Measurements from ENCODE around the gene AKAP12.
"Not testable (repeated sequence)": the region's sequence is repeated elsewhere in the genome, so short reads cannot be mapped to it uniquely, and the experiment has no call there.

The AKAP12 gene

GRCh38 chr6:151351146-151351700, 111.5 kb downstream of the AKAP12 start:
- no peak for DNase-seq

DNA sequence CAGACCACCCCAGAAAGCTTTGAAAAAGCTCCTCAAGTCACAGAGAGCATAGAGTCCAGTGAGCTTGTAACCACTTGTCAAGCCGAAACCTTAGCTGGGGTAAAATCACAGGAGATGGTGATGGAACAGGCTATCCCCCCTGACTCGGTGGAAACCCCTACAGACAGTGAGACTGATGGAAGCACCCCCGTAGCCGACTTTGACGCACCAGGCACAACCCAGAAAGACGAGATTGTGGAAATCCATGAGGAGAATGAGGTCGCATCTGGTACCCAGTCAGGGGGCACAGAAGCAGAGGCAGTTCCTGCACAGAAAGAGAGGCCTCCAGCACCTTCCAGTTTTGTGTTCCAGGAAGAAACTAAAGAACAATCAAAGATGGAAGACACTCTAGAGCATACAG, 112.0 kb downstream of the AKAP12 start:
- DNase-seq = no peak

DNA sequence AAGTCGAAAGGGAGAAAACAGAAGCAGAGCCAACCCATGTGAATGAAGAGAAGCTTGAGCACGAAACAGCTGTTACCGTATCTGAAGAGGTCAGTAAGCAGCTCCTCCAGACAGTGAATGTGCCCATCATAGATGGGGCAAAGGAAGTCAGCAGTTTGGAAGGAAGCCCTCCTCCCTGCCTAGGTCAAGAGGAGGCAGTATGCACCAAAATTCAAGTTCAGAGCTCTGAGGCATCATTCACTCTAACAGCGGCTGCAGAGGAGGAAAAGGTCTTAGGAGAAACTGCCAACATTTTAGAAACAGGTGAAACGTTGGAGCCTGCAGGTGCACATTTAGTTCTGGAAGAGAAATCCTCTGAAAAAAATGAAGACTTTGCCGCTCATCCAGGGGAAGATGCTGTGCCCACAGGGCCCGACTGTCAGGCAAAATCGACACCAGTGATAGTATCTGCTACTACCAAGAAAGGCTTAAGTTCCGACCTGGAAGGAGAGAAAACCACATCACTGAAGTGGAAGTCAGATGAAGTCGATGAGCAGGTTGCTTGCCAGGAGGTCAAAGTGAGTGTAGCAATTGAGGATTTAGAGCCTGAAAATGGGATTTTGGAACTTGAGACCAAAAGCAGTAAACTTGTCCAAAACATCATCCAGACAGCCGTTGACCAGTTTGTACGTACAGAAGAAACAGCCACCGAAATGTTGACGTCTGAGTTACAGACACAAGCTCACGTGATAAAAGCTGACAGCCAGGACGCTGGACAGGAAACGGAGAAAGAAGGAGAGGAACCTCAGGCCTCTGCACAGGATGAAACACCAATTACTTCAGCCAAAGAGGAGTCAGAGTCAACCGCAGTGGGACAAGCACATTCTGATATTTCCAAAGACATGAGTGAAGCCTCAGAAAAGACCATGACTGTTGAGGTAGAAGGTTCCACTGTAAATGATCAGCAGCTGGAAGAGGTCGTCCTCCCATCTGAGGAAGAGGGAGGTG, 112.9 kb downstream of the AKAP12 start:
- no peak for DNase-seq

- DNase-seq = no peak
Observed at GRCh38 chr6:151353795-151354194, 114.0 kb downstream of the AKAP12 start.

- DNase-seq = not testable (repeated sequence)
Observed at GRCh38 chr6:151356983-151357382, 117.2 kb downstream of the AKAP12 start.

- no peak for DNase-seq
Observed at GRCh38 chr6:151357758-151358436, 118.1 kb downstream of the AKAP12 start.

GRCh38 chr6:151358475-151358874, 118.7 kb downstream of the AKAP12 start:
- no peak for DNase-seq

DNA sequence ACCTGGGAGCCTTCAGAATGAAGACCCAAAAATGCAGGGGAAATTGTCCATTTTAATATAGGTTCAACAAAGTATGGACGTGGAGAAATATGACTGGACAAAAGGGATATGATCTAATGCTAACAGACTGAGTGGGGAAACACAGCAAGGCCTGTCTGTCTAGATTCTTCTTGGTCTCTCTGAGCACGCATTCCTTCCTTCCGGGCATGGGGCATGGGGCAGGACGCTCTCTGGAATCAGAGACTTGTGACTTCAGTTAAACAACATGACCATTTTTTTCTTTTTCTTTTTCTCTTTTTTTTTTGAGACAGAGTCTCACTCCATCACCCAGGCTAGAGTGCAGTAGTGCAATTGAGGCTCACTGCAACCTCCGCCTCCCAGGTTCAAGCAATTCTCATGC, 119.7 kb downstream of the AKAP12 start:
- DNase-seq = no peak

DNA sequence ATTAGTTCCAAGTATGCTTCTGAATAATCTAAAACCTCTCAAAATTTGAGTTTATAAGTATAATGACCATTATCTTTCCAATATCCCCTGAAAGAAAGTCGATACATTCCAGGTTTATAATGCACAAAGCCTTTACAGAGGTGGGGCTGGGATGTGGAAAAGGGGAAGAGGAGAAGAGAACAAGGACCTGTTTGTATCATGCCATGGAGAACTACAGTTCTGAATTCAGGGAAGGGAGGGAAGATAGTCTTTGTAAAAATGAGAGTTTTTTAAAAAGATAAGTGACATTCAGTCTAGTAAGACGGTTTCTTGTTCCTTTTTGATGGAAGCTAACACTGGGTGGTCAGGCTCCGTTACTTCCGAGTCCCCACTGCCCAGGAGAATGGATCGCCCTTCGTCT, 125.5 kb downstream of the AKAP12 start:
- no peak for DNase-seq

GRCh38 chr6:151370509-151371078, 130.8 kb downstream of the AKAP12 start:
- DNase-seq = no peak

- no peak for DNase-seq
Observed at GRCh38 chr6:151372164-151372563, 132.4 kb downstream of the AKAP12 start.

GRCh38 chr6:151374036-151374683, 134.4 kb downstream of the AKAP12 start:
- no peak for DNase-seq

DNA sequence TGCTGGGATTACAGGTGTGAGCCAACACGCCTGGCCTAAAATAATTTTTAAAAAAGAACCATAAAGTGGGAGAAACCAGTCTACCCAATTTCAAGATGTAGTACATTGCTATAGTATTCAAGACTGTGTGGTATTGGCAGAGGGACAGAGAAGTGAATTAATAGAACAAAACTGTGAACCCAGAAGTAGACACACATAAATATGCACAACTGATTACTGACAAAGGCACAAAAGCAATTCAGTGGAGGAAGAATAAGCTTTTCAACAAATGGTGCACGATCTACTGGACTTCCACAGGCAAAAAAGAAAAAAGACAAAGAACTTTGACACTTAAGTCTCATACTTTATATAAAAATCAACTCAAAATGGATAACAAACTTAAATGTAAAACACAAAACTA, 136.1 kb downstream of the AKAP12 start:
- DNase-seq = no peak

- no peak for DNase-seq
Observed at GRCh38 chr6:151376440-151376839, 136.7 kb downstream of the AKAP12 start.

DNA sequence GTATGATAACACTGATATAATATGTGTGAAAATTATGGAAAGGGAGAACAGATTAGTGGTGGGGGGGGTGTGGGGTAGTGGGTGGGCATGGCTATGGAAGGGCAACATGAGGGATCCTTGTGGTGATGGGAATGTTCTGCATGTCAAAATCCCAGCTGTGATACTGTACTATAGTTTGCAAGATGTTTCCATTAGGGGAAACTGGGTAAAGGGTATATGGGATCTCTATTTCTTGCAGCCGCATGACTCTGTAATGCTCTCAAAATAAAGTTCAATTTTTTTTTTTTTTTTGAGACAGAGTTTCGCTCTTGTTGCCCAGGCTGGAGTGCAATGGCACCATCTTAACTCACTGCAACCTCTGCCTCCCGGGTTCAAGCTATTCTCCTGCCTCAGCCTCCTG, 137.3 kb downstream of the AKAP12 start:
- DNase-seq = no peak

DNA sequence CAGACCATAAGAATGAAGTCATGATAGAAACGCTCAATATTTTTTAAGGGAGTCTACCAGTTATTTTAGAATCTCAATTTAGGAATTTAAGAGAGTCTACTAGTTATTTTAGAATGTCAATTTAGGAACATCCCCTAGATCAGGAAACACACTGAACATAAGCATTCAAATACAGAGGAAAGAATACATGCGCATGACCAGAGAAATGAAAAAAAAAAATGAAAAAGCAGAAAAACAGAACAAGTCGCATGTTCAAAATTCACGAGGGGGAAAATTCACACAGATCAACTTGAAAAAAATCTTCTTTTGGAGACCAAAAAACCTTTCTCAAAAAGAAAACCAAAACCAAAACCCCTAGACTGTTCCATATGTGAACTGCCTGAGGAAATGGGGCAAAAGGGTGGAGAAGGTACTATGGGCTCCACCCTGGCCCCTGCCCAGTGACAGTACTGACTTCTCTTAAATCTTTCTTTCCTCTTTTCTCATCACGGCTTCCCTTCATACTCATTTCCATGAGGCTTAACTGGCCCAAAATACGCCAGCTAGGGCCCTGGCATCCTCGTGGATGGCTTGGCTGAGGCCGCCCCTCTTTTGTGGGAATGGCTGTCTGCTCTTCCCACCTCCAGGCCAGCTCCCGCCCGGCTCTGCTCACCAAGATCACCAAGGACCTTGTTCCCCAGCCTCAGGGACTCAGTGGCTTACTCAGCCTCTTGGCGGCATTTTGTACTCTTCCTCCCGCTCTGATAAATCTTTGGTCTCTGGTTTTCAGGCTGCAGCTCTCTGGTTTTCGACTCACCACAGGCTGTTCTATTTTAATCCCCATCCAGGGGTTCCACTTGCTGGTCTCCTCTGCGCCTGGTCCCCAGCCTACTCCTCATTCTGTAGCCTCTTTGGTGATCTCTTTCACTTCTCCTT, 140.4 kb downstream of the AKAP12 start:
- DNase-seq = no peak

DNA sequence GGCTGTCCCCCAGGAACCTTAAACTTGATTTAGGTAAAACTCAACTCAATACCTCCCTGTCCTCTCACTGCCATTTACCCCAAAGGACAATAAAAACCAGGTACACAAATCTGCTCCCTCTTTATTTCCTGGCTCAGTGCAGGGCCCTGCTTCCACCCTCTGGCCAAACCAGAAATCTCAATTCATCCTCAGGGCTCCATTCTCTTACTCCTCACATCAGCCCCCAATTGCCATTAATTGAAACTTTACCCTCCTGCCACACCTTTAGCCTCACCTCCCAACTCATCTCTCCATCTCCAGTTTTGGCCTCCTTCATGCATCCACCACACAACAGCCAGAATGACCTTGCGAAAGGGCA, 141.1 kb downstream of the AKAP12 start:
- no peak for DNase-seq

- DNase-seq = no peak
Observed at GRCh38 chr6:151381722-151382121, 142.0 kb downstream of the AKAP12 start.

DNA sequence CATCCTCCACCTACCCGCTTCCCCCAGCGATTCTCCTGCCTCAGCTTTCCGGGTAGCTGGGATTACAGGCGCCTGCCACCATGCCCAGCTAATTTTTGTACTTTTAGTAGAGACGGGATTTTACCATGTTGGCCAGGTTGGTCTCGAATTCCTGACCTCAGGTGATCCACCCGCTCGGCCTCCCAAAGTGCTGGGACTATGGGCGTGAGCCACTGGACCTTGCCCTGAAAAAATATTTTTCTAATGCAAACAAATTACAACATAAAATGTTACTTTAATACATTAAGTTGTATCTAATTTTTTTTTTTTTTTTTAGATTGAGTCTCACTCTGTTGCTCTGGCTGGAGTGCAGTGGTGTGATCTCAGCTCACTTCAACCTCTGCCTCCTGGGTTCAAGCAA, 142.9 kb downstream of the AKAP12 start:
- not testable (repeated sequence) for DNase-seq

DNA sequence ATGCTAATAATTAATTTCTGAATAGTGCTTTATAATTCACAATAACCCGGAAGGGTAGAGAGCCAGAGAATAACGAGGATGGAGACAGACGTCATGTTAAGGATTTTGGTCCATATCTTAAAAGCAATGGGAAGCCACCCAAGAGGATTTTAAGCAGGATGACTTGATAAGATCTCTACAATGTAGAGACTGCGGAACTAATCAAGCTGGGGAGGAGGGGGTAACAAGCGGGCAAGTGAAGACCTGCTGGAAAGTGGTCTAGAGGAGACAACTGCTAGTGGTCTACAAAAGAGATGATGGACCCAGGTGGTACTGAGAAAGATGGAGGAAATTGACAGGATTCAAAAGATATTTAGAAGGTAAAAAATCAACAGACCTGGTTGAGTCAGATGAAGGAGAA, 144.4 kb downstream of the AKAP12 start:
- DNase-seq = no peak

GRCh38 chr6:151385177-151385576, 145.4 kb downstream of the AKAP12 start:
- no peak for DNase-seq

All from DMS53 (cell line).